ENCODE results near the gene TEPSIN. TPM values are rescaled to one million over a fixed set of nuclear protein-coding genes. Genes with fewer than 3 reads are reported as not detected.

TEPSIN gene
- polyA plus RNA-seq, 1 donor (not counting 4 experiments of a cell fraction or from before 2014, with no cell fraction given): 7.1 TPM

DNA sequence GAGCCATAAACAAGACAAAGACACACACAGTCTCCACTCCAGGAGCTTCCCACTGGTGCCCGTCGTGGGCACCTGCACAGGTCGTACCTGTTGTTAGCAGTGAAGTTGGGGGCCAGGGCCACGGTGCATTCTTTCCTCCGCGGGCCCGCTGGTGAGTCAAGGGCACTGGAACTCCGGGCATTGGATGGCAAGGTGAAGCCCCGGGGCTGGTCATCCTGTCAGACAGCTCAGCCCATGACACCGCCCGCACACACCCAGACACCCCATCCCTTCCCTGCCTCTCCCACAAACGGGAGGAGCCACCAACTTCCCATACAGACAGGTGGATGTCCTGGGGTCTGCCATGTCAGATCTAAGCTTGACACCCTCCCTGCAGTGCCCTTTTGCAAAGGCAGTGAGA, 32.2 kb downstream of the TEPSIN start:
- H4K20me1 ChIP-seq (ENCODE audit: control insufficient read depth, extremely low read depth, insufficient read depth, low read length): no peaks in the 10 kb centered on the region
- no peaks in the 10 kb centered on the region for H3K27me3 ChIP-seq (ENCODE audit: control insufficient read depth, extremely low read depth, insufficient read depth, low read length)
- H3K9me1 ChIP-seq (ENCODE audit: control insufficient read depth, extremely low read depth, insufficient read depth, low read length): no peaks in the 10 kb centered on the region
- TF ChIP-seq EZH2 (IDR thresholded peaks at IDR 0.05; ENCODE audit: low read length): no peak
- TF ChIP-seq, protein P1, sequence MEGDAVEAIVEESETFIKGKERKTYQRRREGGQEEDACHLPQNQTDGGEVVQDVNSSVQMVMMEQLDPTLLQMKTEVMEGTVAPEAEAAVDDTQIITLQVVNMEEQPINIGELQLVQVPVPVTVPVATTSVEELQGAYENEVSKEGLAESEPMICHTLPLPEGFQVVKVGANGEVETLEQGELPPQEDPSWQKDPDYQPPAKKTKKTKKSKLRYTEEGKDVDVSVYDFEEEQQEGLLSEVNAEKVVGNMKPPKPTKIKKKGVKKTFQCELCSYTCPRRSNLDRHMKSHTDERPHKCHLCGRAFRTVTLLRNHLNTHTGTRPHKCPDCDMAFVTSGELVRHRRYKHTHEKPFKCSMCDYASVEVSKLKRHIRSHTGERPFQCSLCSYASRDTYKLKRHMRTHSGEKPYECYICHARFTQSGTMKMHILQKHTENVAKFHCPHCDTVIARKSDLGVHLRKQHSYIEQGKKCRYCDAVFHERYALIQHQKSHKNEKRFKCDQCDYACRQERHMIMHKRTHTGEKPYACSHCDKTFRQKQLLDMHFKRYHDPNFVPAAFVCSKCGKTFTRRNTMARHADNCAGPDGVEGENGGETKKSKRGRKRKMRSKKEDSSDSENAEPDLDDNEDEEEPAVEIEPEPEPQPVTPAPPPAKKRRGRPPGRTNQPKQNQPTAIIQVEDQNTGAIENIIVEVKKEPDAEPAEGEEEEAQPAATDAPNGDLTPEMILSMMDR (optimal IDR thresholded peaks at IDR 0.05 in 1 of 3, IDR thresholded peaks at IDR 0.05 in 1 of 3, conservative IDR thresholded peaks at IDR 0.05 in 1 of 3; ENCODE audit: extremely low read depth in 1 of 3, insufficient read depth in 2 of 3, low read length in 3 of 3): no peak
- FAIRE-seq: no peak
- H3K36me3 ChIP-seq (ENCODE audit: control insufficient read depth in 2 of 2, extremely low read depth in 1 of 2, insufficient read depth in 2 of 2, low read length in 2 of 2): peaks cover 0 to 5% of the 10 kb centered on the region in 2 experiments
- no peak overlapping the region for H3K4me3 ChIP-seq (ENCODE audit: control insufficient read depth in 2 of 3, extremely low read depth in 1 of 3, insufficient read depth in 2 of 3, low read depth in 1 of 3, low read length in 3 of 3)
- no peak overlapping the region for H3K9ac ChIP-seq (ENCODE audit: control insufficient read depth, extremely low read depth, insufficient read depth, low read length)
- no peak overlapping the region for H3K27ac ChIP-seq (ENCODE audit: control insufficient read depth, insufficient read depth, low read length)
- H3K4me2 ChIP-seq (ENCODE audit: control insufficient read depth, extremely low read depth, insufficient read depth, low read depth, low read length): no peak overlapping the region
- no peaks in the 10 kb centered on the region for H3K4me1 ChIP-seq (ENCODE audit: control insufficient read depth, extremely low read depth, insufficient read depth, low read length)
- dilution Hi-C loops (cut with MboI; ENCODE audit: extremely low pct_ligation_motif_present, low sequenced_read_pairs): no loop called here
- H3K9me3 ChIP-seq (ENCODE audit: control insufficient read depth, low read depth, low read length): no peaks in the 10 kb centered on the region
- H3K79me2 ChIP-seq (ENCODE audit: control insufficient read depth, insufficient read depth, low read length): no peaks in the 10 kb centered on the region
- no peak for DNase-seq (ENCODE audit: low read depth, low spot score)
- H2AFZ ChIP-seq (ENCODE audit: control insufficient read depth, low read length): no peak overlapping the region

DNA sequence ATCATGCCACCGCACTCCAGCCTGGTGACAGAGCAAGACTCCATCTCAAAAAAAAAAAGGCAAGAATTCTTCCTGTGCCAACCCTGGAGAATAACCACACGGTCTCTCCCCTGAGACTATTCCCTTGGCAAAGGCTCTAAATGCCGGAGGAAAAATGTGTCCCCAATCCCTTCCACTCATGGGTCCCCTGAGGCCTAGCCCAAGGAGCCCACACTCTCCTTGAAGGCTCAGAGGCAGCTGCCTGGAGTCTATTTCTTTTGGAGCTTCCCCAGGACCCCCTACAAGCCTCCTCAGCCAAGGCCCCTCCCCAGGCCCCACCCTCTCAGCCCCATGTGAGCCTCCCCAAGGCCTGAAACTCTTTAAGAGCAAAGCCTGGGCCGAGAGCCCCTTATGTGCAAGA, 32.7 kb downstream of the TEPSIN start:
- no peak overlapping the region for H3K9ac ChIP-seq (ENCODE audit: control insufficient read depth, extremely low read depth, insufficient read depth, low read length)
- dilution Hi-C loops (cut with MboI; ENCODE audit: extremely low pct_ligation_motif_present, low sequenced_read_pairs): no loop called here
- H3K4me1 ChIP-seq (ENCODE audit: control insufficient read depth, extremely low read depth, insufficient read depth, low read length): no peaks in the 10 kb centered on the region
- H3K9me3 ChIP-seq (ENCODE audit: control insufficient read depth, low read depth, low read length): no peaks in the 10 kb centered on the region
- TF ChIP-seq, protein P1 (optimal IDR thresholded peaks at IDR 0.05 in 1 of 3, IDR thresholded peaks at IDR 0.05 in 1 of 3, conservative IDR thresholded peaks at IDR 0.05 in 1 of 3; ENCODE audit: extremely low read depth in 1 of 3, insufficient read depth in 2 of 3, low read length in 3 of 3): no peak
- TF ChIP-seq EZH2 (IDR thresholded peaks at IDR 0.05; ENCODE audit: low read length): no peak
- no peaks in the 10 kb centered on the region for H3K27me3 ChIP-seq (ENCODE audit: control insufficient read depth, extremely low read depth, insufficient read depth, low read length)
- H2AFZ ChIP-seq (ENCODE audit: control insufficient read depth, low read length): no peak overlapping the region
- no peak overlapping the region for H3K27ac ChIP-seq (ENCODE audit: control insufficient read depth, insufficient read depth, low read length)
- H3K4me2 ChIP-seq (ENCODE audit: control insufficient read depth, extremely low read depth, insufficient read depth, low read depth, low read length): no peak overlapping the region
- H3K36me3 ChIP-seq (ENCODE audit: control insufficient read depth in 2 of 2, extremely low read depth in 1 of 2, insufficient read depth in 2 of 2, low read length in 2 of 2): peaks cover 0 to 5% of the 10 kb centered on the region in 2 experiments
- no peaks in the 10 kb centered on the region for H4K20me1 ChIP-seq (ENCODE audit: control insufficient read depth, extremely low read depth, insufficient read depth, low read length)
- H3K79me2 ChIP-seq (ENCODE audit: control insufficient read depth, insufficient read depth, low read length): no peaks in the 10 kb centered on the region
- FAIRE-seq (no peak), DNase-seq (ENCODE audit: low read depth, low spot score) (no peak)
- H3K9me1 ChIP-seq (ENCODE audit: control insufficient read depth, extremely low read depth, insufficient read depth, low read length): no peaks in the 10 kb centered on the region
- no peak overlapping the region for H3K4me3 ChIP-seq (ENCODE audit: control insufficient read depth in 2 of 3, extremely low read depth in 1 of 3, insufficient read depth in 2 of 3, low read depth in 1 of 3, low read length in 3 of 3)
